Stimulated activated CD8-positive, alpha-beta memory T cell treated with anti-CD3 and anti-CD28 coated beads, Interleukin-4, amount 100 ng/mL, for 4 hours (primary cell): ENCODE results near the gene OOSP4A.

Source experiments
- DNase-seq, 2 donors: peaks; one replicate each; pipeline ENCODE4 v3.0.0-alpha.2; 2020; ENCODE audit warnings: low read depth in 2 of 2, low spot score in 1 of 2

OOSP4A gene

DNA sequence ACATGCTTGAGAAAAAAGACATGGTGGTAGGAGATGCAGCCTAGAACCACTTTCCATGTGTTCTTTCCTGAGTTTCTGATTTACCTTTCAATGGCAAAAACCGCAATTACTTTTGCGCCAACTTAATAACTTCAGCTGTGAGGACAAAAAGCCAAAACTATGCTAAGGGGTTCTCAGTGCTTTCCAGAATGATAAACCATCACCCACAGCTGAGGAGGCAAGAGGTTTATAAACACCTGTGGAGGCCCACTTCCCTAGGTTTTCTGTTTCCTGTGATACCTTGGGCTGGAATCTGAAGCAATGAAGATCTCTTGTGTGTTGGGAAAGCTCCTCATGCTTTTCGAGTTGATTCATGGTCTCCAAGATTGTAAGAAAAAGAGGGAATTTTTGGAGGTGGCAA lies at the start of gene OOSP4A:
TSS of gene OOSP4A (plus strand) at position 301 of the 400 bp plus-strand sequence. CDS start at position 301, 0 bp downstream.
- DNase-seq: no peak

- DNase-seq: no peak
Measured at GRCh38 chr11:59918480-59918879, 45.4 kb upstream of the OOSP4A start.

GRCh38 chr11:59918987-59919589 lies 44.7 kb upstream of the OOSP4A start:
- DNase-seq: no peak

GRCh38 chr11:59923813-59924212 lies 40.0 kb upstream of the OOSP4A start:
- no peak for DNase-seq

GRCh38 chr11:59931688-59932087 lies 32.1 kb upstream of the OOSP4A start:
- DNase-seq: no peak

DNA sequence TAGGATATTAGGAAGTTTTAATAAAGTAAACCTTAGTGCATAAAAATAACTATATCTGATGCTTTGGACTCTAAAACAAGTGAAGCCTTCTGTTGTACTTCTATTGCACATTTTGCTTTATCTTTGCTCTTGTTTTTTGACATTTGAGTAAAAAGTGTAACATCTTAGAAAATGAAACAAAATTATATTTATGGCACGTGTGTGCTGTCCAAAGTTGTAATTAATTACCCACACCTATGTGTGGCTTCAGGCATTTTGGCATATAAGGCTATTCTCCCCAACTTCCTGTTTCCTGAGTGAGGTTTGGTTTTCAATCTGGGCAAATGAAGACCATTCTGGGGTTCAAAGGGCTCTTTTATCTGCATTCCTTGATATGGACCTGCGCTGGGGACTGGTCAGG lies 25.7 kb upstream of the OOSP4A start, which contains the start of gene OOSP1:
TSS of gene OOSP1 (plus strand) at position 301 of the 400 bp plus-strand sequence. CDS start at position 324, 23 bp downstream.
- no peak for DNase-seq

- no peak for DNase-seq
Measured at GRCh38 chr11:59938718-59939117, 25.1 kb upstream of the OOSP4A start.

DNA sequence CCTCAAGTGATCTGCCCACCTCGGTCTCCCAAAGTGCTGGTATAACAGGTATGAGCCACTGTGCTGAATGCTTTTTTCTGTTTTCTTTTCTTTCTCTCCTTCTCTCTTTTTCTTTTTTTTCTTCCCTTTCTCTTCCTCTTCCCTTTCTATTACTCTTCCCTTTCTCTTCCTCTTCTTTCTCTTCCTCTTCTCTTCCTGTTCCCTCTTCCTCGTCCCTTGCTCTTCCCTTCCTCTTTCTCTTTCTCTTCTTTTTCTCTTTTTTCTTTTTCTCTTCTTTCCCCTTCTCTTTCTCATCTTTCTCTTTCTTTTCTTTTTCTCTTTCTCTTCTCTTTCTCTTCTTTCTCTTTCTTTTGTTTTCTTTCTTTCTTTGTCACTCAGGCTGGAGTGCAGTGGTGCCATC lies 24.4 kb upstream of the OOSP4A start:
- DNase-seq: no peak

GRCh38 chr11:59941091-59941490 lies 22.7 kb upstream of the OOSP4A start:
- DNase-seq: no peak

DNA sequence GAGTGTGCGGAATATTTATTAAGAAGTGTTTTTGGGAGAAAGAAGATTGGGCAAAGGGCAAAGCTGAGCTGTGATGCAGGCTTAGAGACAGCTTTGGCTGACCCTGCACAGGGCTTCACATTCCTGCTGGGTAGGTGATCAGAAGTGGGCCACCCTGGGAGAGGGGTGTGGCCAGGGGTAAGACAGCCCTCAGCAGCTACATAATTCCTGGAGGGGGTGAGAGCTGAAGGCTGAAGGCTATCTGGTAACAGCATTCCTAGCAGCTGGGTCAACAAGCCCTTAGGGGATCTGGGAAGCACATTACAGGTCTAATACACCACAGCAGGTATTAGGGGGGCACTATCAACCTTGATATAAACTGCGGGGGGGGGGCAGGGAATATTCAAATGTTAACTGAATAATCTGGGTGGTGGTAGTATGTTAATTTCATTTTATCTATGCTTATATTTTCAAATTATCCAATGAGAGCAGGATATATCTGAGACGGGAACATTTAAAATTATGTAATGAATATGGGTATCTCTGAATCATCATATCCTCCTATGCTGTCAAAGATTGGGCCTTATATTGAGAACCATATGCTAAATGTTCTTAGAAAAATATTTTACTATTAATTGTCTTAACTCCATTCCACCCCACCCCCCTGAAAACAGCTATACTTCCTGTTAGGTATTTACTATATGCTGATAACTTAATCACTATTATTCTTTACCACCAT lies 19.7 kb upstream of the OOSP4A start:
- DNase-seq: no peak

DNA sequence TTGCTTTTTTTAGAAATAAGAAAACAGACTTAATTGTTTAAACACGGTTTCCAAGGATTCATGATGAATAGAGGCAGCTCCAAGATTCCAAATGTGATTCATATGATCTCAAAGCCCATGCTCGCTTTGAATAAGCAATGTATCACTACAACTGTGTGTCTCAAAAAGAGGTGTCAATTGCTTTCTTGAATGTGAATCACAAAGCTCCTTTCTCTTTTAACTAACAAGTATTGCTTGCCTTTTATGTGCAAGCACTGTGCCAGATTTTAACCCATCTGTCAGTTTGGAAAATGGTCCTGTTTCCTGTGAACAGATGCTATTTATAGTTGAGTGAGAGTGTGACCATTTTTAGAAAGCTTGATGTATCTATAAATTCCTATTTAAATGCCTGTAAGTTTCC lies 19.1 kb upstream of the OOSP4A start:
- no peak for DNase-seq

GRCh38 chr11:59953463-59954218 lies 10.2 kb upstream of the OOSP4A start:
- DNase-seq: no peak

- DNase-seq: no peak
Measured at GRCh38 chr11:59954219-59954847, 9.5 kb upstream of the OOSP4A start.

DNA sequence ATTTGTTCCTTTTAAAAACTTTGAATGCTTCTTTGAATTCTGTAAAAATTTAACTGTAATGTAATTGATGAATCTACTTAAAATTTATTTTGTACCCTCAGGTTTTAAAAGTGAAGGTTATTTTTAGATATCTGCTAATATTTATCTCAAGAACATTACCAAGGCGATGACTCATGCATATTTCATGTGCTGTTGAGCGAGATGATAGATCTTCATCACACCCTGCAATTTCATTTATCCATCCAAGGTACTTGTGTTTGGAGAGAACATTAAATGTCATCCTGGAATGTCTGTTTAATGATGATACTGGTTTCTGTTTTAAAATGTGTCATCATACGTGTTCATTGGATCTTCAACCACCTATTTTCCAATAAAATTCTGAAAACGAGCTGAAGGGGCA lies 6.7 kb upstream of the OOSP4A start:
- DNase-seq: no peak

DNA sequence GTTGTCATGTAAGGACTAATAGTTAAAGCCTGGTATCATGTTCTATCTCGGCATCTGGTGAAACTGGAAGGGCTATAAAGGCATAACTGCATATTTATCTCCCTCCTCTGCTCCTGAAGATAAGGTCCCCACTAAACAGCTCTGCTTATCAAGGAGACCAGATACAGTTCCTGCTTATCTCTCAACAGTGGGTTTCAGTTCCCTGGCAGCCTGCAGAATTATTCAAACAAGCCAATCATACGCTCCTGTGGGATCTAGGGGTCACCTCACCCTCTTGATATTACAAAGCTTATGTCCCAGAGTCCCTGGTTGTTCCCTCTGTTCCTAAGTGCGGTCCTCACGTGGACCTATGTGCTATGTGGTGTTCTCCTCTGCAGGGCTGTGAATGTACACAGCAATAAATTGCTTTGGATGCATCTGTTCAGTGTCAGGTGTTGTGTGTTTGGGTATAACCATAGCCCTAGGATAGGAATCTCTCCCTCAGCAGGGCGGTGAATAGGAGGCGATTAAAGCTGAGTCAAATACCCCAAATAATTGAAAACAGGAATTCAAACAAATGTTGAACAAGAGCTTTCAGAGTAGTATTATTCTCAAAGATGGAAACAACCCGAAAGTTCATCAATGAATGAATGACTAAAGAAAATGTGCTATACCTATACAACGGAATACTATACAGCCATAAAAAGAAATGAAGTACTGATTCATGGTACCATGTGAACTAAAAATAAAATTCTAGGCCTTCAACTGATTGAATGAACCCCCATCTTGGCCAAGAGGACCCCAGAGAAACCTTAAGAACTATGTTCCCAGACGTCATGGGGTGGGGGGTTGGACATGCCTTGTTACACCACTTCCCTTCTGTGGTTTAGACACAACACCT lies 3.1 kb upstream of the OOSP4A start:
- no peak for DNase-seq

DNA sequence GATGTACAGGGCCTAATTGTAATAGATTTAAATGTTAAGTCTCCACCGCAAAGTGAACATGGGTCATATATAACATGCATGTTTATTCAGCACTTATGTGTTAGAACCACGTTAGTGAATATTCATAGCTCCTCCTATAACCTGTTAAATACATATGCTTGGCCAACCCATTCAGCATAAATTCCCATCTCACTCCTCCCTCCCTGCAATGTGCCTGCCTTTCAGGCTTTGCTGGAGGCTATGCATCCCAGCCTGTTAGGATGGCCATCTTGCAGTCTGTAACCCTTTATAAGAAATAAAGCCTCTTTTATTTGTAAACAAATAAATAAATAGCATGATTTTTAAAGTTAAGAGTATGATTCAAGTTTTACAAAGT lies 1.7 kb upstream of the OOSP4A start:
- no peak for DNase-seq

DNA sequence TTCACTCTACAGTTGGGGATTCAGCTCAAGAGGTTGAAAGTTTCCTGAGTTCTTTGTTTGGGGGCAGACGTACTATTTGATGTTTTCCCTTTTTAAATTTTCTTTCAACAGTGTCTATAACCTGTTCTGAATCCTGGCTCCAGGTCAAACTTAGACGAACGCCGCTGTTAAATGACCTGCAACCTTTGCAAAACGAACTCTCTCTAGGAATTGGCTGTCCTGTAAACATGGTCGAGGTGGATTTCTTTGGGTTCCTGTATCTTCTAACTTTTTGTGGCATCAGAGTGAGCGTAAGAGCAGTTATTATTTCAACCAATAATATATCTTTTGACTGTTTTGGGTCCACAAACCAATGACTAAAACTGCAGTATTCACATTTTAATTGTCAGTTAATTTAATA lies 1.6 kb downstream of the OOSP4A start:
- DNase-seq: no peak

DNA sequence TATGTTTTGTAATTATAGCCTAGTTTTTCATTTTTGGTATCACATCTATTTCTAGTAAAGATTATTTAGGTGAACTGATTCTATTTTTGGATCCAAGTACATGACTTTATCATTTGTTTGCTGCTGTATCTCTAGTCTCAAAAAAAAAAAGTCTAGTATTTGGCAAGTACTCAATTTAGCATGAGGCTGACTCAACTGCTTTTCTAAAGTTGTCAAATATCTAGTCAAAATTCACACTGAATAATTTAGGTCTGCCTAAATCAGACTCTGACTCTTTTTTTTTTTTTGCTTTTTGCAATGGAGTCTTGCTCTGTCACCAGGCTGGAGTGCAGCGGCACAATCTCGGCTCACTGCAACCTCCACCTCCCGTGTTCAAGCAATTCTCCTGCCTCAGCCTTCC lies 2.4 kb downstream of the OOSP4A start:
- DNase-seq: no peak

GRCh38 chr11:59967677-59968394 lies 4.0 kb downstream of the OOSP4A start:
- DNase-seq: no peak

DNA sequence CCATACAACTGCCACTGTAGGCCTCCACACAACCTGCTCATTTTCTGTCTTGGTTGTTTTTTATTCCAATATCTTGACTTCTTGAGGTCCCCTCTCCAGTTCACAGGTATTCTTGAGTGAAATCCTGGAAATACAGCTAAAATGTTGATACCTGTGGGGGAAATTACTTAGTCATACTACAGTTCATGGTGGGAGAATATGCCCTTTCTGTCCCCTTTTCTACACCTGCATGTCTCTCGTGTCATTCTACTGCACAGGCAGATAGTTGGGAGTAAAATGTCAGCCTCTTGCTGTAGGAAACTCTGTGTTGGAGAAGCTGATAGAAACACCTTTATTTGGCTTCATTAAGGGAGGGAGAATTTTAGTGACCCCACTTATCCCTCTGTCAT lies 4.6 kb downstream of the OOSP4A start:
- DNase-seq: no peak
